HG02798 (cell line): ENCODE measurements around the gene PODXL.

Experiments used
- ATAC-seq: cut with Tn5 transposase; IDR thresholded peaks from one replicate; pipeline ENCODE4 v1.9.1; 2021; ENCODE audit warnings: mild to moderate bottlenecking; ENCODE audit not compliant: unreplicated experiment, poor library complexity

Gene PODXL

DNA sequence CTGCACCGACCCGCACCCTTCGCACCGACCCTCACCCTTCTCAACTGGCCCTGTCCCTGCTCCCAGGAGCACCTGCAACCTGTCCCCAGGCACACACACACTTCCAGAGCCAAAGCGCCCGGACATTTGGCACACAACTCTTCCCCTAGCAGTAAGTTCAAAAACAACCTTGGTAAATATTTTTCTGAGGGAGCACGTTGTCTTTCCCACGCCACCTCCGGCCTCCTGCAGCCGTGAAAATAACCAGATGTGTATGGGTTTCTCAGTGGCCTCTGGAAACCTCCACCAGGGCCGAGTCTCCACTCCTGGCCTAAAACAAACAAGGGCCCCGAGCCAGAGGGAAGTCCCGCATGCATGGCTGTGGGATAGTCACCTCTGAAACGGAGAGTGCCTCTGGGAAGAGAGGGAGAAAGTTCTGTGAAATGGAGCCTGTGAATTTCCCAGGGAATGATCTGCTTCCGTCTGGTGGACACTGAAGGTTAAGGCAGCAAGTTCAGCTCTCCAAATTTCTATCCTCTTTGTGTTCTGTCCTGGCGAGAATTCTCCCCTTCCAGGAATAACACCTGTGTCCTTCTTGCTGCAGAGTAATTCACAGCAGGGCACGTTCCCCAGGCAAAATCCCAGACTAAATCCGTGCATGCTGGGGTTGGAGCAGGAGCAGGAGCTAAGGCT lies 15.8 kb downstream of the PODXL start:
- ATAC-seq: no peak

DNA sequence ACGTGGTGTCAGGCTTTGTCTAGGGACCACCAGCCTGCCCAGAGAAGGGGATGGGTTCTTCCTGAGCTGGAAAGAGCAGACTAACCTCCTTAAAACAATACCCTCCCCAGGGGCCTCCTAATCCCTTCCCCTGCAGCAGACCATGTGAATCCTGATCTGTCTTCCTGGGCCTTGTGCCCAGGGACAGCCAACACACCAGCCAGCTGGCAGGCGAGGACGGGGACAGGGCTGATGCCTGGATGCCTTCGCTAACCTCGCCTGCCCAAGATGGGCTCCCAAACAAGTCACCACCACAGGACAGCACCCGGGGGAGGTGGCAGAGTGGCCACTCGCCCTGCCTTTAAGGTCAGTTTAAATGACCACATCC lies 17.6 kb downstream of the PODXL start:
- no peak for ATAC-seq

DNA sequence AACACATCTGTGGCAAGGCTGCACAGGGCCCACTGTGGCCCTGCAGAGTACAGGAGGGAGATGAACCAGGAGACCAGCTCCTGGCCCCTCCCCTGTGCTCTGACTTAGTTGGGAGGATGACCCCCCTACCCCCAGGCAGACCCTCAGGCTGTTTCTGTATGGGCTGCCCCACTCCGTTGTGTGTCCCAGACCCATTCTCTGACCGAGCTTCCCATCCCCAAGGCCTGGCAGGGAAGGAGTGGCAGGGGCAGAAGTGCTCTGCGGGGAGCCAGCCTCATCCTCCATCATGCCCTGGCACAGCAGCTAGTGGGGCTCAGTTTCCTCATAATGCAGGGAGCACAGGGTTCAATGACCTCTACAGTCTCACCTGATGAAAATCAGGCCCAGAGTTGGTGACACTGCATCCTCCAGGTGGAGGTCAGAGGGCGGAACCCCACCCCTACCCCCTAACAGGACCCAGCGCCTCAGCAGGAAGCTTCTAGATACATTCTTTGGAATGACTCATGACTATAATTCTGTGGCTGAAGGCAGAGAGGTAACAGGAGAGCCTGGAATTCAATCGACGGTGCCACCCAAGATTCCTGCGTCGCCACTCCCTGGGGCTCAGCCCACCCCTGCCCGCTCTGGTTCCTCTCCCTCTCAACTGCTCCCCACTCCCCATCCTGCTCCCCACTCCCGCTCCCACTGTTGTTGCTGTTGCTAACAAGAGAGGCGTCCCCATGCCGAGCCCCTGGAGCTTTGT lies 18.2 kb downstream of the PODXL start:
- ATAC-seq: no peak

- no peak for ATAC-seq
These were observed 18.9 kb downstream of the PODXL start for GRCh38 chr7:131537571-131537978.

DNA sequence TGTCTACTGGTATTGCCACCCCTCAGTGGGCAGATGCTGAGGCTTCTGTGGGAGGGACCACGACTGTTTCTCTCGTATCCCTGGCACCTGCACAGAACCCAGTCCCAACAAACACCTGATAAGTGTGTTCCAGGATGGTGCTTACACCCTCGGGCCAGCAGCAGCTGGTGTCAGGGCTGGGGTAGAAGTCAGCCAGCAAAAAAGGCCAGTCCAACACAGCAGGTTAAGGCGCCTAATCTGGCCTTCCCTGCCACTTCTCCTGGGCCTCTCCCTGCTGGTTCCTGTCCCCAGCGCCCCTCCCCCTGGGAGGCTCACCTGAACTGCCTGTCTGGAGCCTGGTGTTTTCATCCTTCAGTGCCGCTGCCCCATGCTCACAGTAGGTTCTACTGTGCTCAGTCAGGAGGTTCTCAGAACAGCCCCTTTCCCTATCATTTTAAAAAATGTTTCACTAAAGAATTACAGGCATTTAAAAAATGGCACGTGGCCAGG lies 20.0 kb downstream of the PODXL start:
- ATAC-seq: no peak

- ATAC-seq: no peak
These were observed 22.6 kb downstream of the PODXL start for GRCh38 chr7:131533566-131534561.

GRCh38 chr7:131533151-131533559 lies 23.3 kb downstream of the PODXL start:
- no peak for ATAC-seq

DNA sequence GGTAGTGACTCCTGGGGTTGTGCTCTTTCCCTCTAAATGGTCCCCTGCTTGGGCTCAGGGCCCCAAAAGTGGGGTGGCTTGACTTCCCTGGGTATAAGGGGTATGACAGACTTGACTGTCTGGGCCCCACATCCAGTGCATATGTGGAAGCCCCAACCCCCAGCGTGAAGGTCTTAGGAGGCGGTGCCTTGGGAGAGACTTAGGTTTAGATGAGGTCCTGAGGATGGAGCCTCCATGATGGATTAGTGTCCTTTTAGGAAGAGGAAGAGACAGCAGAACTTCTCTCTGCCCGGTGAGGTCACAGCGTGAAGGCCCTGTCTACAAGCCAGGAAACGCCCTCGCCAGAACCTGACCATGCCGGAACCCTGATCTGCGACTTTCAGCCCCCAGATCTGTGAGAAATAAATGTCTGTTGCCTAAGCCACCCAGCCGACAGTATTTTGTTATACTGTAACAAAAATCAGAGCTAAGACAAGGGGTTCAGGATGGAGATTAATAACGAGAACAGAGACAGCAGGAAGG lies 23.8 kb downstream of the PODXL start:
- ATAC-seq: no peak

GRCh38 chr7:131530137-131530536 lies 26.3 kb downstream of the PODXL start:
- ATAC-seq: no peak

GRCh38 chr7:131529617-131530016 lies 26.8 kb downstream of the PODXL start:
- no peak for ATAC-seq

- ATAC-seq: no peak
These were observed 27.2 kb downstream of the PODXL start for GRCh38 chr7:131529179-131529578.

- peak; percentile 40 for ATAC-seq
These were observed 29.0 kb downstream of the PODXL start for GRCh38 chr7:131527456-131527855.

DNA sequence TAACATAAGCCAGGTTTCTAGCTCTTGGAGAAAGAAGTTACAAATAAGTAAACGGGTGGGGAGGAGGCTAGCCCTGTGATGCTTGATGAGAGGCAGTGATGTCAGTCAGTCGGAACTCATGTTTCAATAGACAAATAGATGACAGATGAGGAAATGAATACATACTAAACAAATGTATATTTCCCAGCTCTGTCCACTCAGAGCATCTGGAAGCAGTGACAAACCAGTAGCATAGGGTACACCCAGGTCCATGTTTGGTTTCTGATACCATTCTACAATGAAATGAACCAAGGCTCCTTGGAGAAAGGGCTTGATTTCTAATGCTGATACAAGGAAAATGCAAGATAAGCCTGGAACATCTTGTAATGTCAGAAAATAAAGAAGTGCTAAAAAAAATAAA lies 30.6 kb downstream of the PODXL start:
- ATAC-seq: no peak

- ATAC-seq: no peak
These were observed 31.7 kb downstream of the PODXL start for GRCh38 chr7:131524703-131525102.

DNA sequence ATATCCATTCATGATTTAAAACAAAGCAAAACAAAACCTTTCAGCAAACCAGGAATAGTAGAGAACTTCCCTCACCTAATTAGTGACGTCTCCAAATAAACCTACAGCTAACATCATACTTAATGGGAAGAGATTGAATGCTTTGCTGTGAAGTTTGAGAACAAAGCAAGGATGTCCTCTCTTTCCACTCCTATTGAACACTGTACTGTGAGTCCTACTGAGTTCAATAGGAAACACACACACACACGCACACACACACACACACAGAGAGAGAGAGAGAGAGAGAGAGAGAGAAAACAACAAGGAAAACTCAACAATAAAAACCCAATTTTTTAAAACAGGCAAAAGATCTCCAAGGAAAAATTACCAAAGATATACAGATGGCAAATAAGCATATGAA lies 32.3 kb downstream of the PODXL start:
- no peak for ATAC-seq

- ATAC-seq: peak; percentile 45
These were observed 34.0 kb downstream of the PODXL start for GRCh38 chr7:131522325-131522930.

GRCh38 chr7:131521651-131522163 lies 34.7 kb downstream of the PODXL start:
- ATAC-seq: no peak

DNA sequence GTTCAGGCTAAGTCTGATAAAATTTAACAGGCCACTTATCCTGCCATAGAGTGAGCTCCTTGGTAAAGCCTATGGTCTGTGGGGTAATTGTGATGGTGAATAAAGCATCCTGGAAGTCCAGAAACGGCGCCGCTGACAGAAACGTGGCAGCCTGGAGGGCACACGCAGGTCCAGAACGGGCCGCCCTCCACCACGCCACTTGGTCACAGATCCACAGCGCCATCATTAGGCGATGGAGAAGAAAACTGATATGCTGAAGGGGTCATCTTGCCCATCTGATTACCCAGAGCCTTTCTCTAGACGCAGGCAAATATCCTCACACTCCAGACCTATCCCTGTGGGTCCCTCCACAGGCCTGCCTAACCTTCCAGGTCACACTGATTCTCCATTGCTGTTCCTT lies 37.8 kb downstream of the PODXL start:
- ATAC-seq: no peak

GRCh38 chr7:131517218-131517923 lies 39.1 kb downstream of the PODXL start:
- no peak for ATAC-seq
